ENCODE results near the gene SBF2.
"Not testable (repeated sequence)": the region's sequence is repeated elsewhere in the genome, so short reads cannot be mapped to it uniquely, and the experiment has no call there.

The SBF2 gene

DNA sequence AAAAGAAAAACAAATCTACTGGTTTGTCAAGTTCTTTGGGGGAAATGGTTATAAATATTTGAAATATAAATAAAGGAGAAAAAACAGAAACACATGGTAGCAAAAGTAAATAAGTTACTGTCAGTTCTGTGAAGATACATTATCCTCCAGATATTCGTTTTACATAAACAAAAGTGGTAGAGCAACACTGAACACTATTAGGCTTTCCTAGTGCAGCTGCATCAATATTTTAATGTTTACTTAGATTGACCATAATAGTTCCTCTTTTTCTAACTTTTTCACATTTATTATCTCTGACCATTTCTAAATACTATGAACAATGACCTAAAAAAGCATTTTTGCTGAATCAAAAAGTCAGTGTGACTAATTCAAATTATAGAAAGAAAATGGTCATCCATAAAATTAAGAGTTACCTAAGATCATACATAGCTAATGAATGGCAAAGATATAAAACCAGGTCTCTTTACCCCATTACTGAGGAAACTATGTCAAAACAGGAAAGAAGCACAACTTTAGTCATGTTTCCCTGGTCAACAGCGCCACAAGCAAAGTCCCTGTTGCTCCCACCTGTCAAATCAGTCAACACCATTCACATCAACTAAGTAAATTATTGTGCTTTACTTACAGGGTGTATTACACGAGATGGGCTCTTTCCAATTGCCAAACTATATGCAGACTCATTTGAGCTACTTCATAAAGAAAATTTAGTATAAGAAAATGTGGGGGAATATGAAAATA lies 38.5 kb downstream of the SBF2 start:
- H2AFZ ChIP-seq (ENCODE audit: low read depth, low read length, severe bottlenecking), result no peak overlapping the region
- TF ChIP-seq, protein P1, sequence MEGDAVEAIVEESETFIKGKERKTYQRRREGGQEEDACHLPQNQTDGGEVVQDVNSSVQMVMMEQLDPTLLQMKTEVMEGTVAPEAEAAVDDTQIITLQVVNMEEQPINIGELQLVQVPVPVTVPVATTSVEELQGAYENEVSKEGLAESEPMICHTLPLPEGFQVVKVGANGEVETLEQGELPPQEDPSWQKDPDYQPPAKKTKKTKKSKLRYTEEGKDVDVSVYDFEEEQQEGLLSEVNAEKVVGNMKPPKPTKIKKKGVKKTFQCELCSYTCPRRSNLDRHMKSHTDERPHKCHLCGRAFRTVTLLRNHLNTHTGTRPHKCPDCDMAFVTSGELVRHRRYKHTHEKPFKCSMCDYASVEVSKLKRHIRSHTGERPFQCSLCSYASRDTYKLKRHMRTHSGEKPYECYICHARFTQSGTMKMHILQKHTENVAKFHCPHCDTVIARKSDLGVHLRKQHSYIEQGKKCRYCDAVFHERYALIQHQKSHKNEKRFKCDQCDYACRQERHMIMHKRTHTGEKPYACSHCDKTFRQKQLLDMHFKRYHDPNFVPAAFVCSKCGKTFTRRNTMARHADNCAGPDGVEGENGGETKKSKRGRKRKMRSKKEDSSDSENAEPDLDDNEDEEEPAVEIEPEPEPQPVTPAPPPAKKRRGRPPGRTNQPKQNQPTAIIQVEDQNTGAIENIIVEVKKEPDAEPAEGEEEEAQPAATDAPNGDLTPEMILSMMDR (IDR thresholded peaks at IDR 0.05; ENCODE audit: insufficient read depth, low read length, poor library complexity, severe bottlenecking), result no peak
- TF ChIP-seq EZH2phosphoT487 (conservative IDR thresholded peaks at IDR 0.05; ENCODE audit: low read length), result no peak
- no peaks in the 10 kb centered on the region for H3K79me2 ChIP-seq (ENCODE audit: insufficient read depth, low read length)
- H3F3A ChIP-seq (ENCODE audit: insufficient read depth), result no peaks in the 10 kb centered on the region
- H3K27ac ChIP-seq (ENCODE audit: low read depth, low read length), result no peak overlapping the region
- H3K27me3 ChIP-seq (ENCODE audit: low read length), result no peaks in the 10 kb centered on the region
- no peaks in the 10 kb centered on the region for H3K9me3 ChIP-seq (ENCODE audit: insufficient read depth, low read length)
- H3K36me3 ChIP-seq (ENCODE audit: low read length), result no peaks in the 10 kb centered on the region
- H3K4me2 ChIP-seq (ENCODE audit: low read depth, low read length, poor library complexity, severe bottlenecking), result no peak overlapping the region
- no peak overlapping the region for H3K9ac ChIP-seq (ENCODE audit: low read length)
- H4K20me1 ChIP-seq (ENCODE audit: low read depth, low read length), result no peaks in the 10 kb centered on the region; the same call in 1 of the 2 replicates
- H3K4me3 ChIP-seq (ENCODE audit: insufficient read depth, low read length, poor library complexity, severe bottlenecking), result no peak overlapping the region
- no peaks in the 10 kb centered on the region for H3K9me2 ChIP-seq (replicated peaks; ENCODE audit: insufficient read depth, low read length)

DNA sequence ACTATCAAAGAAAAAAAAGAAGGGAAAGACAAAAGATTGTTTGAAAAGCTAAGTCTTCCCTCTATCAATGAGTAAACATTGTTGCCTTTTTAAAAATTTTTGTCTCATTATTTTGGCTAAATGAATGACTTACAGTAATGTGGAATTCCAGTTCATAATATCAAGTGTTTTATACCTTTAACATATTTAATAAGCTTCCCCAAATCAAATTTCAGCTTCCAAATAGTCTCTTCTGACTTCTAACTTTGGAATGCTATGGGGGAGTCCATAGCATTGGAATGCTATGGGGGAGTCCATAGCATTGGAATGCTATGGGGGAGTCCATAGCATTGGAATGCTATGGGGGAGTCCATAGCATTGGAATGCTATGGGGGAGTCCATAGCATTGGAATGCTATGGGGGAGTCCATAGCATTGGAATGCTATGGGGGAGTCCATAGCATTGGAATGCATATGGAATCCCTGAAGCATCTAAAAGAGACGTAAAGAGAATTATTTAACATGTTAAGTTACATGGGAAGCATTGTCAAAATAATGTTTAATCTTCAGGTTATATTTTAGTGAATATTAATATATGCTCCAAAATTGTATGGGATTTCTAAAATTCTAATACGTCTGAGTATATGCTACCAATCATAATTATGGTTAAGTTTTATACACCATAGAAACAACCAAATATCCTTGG lies 44.4 kb downstream of the SBF2 start:
- H3K4me3 ChIP-seq (ENCODE audit: insufficient read depth, low read length, poor library complexity, severe bottlenecking); H2AFZ ChIP-seq (ENCODE audit: low read depth, low read length, severe bottlenecking); H3K79me2 ChIP-seq (ENCODE audit: insufficient read depth, low read length); H3K27me3 ChIP-seq (ENCODE audit: low read length); H3K36me3 ChIP-seq (ENCODE audit: low read length); H3K9ac ChIP-seq (ENCODE audit: low read length); H4K20me1 ChIP-seq (ENCODE audit: low read depth, low read length); H3F3A ChIP-seq (ENCODE audit: insufficient read depth); H3K4me2 ChIP-seq (ENCODE audit: low read depth, low read length, poor library complexity, severe bottlenecking); H3K27ac ChIP-seq (ENCODE audit: low read depth, low read length); H3K9me3 ChIP-seq (ENCODE audit: insufficient read depth, low read length); H3K9me2 ChIP-seq (replicated peaks; ENCODE audit: insufficient read depth, low read length): not testable (repeated sequence)

DNA sequence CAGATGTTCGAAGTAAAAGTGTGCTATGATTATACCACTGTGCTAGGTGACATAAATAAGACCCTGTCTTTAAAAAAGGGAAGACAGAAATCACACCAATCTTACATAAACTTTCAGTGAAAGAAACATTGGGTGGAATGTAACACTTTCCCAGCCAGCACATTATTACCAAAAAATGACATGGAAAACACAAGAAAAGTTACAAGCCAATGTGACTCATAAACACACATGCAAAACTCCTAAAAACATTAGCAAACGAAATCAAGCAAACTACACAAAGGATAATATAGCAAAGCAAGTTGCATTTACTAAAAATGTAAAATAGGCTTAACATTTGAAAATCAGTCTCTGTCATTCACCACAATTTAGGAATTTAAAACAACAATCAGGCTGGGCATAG lies 47.0 kb downstream of the SBF2 start:
- Histone ChIP-seq H3K9me2 (replicated peaks; ENCODE audit: insufficient read depth, low read length) (no peaks in the 10 kb centered on the region), H3K4me2 (ENCODE audit: low read depth, low read length, poor library complexity, severe bottlenecking) (no peak overlapping the region), H3K27me3 (ENCODE audit: low read length) (no peaks in the 10 kb centered on the region), H3F3A (ENCODE audit: insufficient read depth) (no peaks in the 10 kb centered on the region), H3K4me3 (ENCODE audit: insufficient read depth, low read length, poor library complexity, severe bottlenecking) (no peak overlapping the region), H3K9ac (ENCODE audit: low read length) (no peak overlapping the region), H2AFZ (ENCODE audit: low read depth, low read length, severe bottlenecking) (no peak overlapping the region), H3K27ac (ENCODE audit: low read depth, low read length) (no peak overlapping the region), H3K9me3 (ENCODE audit: insufficient read depth, low read length) (no peaks in the 10 kb centered on the region), H3K79me2 (ENCODE audit: insufficient read depth, low read length) (no peaks in the 10 kb centered on the region), H4K20me1 (ENCODE audit: low read depth, low read length) (no peaks in the 10 kb centered on the region), H3K36me3 (ENCODE audit: low read length) (no peaks in the 10 kb centered on the region; the same call in 1 of the 2 replicates)
- TF ChIP-seq, protein P1 (IDR thresholded peaks at IDR 0.05; ENCODE audit: insufficient read depth, low read length, poor library complexity, severe bottlenecking), result no peak
- TF ChIP-seq EZH2phosphoT487 (conservative IDR thresholded peaks at IDR 0.05; ENCODE audit: low read length), result no peak

Data from SU-DHL-6 (cell line).